SW 1271 (cell line): ENCODE measurements around the gene SMG5.

Experiments
- DNase-seq, 2 experiments: peaks; one replicate each; lab custom pipeline; 2025; lab: John Stamatoyannopoulos, UW

The SMG5 gene

DNA sequence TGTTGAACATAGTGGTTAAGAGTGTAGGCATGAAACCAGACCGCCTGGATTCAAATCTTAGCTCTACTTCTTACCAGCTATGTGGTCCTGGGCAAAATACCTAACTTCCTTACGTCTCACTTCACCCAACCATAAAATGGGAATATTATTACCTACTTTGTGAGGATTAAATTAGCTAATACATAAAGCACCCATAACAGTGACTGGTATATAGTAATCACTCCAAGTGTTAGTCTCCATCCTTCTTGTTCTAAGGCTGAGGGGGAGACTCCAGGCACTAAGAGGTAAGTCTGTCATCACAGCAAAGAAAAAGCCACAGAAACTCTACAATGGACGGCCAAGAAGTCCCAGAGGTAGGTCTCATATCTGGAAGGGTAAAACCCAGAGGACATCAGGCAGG, 2.8 kb downstream of the SMG5 start:
- no peak for DNase-seq

DNA sequence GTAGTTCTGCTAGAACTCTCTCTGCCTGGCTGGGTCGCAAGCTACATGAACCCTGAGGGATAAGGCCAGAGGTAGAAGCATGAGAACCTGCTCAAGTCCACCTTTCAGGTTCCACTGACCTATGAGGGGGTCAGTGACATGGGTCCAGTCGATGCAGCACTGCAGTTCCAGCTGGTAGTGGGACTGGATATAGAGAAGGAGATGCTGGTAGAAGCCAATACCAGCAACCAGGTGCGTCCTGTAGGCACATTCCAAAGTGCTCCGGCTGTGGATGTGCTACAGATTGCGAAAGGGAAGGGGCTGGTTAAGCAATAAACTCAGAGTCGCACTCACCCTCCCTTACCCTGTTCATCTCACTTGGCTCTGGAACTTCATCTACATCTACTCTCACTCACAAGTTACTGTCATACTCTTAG, 5.7 kb downstream of the SMG5 start:
- no peak for DNase-seq

DNA sequence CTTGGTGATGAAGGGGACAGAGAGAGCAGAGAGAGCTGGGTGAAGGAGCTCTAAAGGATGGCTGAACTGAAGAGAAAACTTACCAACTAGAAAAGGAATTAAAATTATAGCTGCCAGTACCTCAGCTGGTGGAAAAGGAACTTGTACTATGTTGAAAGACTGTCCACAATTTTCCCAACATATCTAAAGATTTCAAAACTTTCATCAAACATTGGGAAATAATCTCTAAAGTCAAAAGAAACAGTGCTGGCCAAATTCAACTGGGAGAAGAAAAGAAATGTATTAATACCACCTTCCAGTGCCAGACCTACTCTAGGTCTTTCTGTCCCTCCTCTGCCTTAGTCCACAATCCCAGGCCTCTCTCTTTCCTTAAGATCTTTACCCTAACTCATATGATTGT, 6.1 kb downstream of the SMG5 start:
- no peak for DNase-seq

DNA sequence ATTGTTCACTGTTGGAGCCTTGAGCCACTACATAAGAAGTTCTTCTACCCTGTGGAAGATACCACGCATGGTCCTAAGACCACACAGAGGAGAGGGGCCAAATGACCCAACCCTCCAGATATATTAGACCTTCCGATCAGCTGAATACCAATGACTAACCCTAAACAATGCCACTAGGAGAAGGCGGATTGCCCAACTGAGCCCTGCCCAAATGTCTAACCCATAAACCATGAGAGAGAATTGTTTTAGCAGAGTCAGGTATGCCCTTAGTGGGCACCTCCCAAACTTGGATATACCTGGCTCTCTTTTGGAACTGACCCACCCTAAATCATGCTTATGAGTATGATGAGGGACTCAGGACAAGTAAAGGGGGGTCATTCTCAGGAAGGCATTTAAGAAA, 12.3 kb downstream of the SMG5 start:
- DNase-seq, result no peak

DNA sequence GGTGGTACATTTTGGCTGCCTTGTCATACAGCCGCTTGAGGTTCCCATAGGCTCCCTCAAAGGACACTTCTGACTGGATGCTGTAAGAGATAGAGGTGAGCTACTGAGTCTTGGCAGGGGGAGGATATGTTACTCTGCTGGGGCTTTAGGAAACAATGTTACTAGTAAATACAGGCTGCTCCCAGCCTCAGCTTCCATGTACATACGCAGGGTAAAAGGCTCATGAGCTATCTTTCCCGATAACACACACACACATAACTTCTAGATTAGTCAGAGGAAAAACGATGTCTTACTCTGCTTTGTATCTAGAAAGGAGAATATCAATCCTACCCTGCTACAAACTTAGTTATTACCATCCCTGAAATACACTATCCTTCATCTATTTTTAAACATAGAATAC, 14.3 kb downstream of the SMG5 start:
- DNase-seq, result no peak

DNA sequence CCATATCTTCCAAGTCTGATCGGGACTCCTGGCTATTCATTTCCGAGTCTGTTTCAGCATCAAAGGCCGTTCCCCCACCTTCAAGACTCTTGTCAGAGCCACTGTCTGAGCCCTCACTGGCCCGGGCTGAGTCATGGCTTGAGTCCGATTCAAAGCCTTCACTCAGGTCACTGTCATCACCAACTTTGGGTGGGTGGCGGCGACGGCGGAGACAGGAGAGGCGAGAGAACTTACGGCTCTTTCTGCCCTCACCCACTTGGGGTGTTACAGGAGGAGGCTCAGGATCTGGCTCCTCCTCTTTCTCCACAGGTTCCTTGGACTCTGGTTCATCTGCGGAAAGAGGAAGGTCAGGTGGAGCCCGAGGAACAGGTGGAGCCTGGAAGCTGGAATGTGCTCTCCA, 16.6 kb downstream of the SMG5 start:
- DNase-seq, result no peak

DNA sequence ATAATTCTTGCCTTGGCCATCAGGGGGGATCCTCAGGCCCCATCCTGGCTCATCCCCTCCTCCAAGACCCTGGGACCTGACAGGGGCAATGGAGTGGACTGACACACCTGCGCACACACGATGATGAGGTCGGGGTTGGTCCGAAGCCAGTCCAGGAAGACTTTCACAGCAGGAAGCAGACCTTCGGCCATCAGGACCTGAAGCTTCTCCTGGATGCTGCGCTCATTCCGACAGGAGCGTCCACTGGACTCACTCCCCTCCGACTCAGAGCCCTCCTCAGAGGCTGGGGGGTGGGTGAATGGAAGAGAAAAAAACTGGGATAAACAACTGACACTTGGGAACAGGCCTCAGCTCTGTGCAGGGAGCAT, 19.4 kb downstream of the SMG5 start:
- DNase-seq, result no peak

DNA sequence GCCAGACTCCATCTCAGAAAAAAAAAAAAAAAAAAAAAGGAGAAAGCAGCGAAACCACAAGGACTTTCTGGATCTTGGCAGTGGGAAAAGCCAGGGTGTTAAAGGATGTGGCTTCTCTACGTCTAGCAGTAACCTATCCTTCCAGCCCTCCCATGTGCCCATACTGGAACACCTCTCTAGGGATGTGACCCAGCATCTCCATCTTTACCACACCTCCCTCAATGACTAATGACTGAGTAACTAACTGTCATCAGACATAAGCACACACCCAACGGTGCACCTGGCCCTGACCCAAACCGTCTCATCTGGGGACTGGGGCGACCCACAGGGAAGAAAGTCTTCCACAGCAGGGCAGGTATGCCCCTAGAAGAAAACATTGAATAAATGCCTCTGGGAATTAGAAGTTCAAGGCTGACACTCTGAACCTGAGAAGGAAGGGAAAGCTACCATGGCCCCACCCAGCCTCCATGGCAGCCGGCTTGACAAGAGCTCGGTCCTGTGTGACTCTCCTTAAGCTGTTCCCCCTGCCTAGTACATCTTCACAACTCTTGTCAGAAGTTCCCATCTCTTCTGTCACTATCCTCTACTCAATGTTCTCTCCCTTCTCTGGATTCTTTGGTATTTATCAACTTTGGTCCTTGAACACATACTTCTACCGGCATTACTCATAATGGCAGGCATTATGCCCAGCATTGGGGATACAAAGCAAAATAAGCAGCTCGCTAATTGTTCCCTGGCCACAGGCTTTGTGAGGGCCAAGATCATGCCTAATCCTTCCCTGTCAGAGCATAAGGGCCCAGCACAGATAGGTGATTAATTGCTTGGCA, 20.0 kb downstream of the SMG5 start:
- peak in 1 of 2 experiments; percentile 8 for DNase-seq

DNA sequence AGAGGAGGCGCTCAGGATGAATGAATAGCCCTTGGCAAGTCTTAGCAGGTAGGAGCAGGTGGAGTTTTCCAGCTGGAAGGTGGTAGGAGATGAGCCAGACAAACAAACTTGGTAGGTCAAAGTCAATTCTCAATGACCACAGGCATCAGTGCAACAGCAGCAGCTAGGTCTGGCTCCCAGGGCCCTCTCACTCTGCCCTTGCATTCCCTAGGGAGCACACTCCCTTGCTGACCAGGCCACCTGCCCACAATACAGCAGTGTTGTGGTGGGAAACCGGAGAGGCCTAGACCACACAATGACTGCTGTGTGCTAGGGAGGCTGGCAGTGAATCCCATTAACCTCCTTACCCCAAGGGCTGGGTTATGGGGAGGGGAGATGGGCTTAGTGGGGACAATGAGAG, 21.7 kb downstream of the SMG5 start:
- no peak for DNase-seq

DNA sequence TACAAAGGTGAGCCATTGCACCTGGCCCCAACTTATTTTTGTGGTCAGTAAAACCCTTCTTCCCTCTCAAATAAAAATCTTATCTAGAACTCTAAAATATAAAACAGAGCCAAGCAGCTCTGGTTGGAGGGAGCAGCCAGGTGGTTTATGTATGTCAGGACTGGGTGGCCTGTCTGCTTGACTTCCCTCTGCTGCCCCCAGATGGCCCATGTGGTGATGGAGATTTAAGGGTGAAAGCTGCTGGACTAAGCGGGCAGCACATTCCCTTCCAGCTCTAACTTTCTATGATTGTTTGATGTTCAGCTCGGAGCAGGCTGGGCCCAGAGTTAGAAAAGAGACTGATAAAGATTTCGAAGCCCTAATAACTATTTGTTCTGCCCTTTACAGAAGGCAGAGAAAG, 22.8 kb downstream of the SMG5 start:
- no peak for DNase-seq

DNA sequence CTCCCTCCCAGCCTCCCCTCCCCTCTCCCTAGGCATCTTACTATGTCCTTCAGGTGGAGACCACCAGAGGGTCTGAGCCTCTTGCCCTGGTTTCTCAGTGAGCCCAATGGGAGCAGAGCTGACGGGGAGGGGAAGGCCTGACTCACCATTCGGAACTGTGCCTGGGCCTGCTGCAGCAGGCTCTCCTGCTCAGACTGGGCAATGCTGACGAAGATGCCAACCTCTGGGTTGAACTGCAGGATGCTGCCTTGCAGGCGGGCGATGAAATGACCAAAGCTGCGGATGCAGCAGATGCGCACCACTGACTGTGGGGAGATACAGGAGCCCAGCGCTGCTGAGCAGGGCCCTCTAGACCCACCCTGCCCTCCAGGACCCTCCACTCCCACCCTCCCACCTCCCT, 23.8 kb downstream of the SMG5 start:
- no peak for DNase-seq

DNA sequence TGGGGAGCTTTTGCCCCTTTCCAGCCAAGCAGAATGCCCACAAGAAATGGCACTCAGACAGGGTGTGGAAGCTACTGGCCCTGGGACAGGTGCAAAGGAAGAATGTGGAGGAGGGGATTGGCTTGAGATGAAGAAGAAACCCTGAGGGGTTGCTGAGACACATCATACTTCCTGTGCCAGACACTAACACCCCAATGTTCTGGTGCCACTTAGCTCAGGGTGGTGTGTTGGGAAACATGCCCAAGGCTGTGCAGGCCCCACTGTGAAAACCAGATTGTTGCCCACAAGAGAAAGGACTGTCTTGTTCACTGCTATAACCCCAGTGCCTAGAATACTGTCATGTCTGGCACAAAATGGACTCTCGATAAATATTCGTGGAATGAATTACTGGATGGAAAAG, 24.9 kb downstream of the SMG5 start:
- DNase-seq, result no peak

DNA sequence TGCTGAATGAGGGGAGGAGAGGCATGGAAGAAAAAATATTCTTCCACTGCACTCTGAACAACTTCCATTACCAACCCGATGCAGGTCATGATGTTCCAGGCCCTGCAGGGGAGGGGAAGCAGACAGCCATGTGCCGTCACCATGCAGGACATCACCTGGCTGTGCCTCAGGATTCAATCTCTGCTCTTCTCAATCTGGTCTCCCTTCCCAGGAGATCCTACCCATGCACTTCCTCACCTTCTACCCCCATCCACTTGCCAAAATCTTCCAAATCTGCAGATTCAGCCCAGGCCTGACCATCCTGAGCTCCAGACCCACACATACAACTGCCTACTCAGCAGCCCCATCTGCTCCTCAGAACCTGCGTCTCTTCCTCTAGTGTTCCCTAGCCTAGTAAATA, 29.0 kb downstream of the SMG5 start:
- DNase-seq, result no peak

DNA sequence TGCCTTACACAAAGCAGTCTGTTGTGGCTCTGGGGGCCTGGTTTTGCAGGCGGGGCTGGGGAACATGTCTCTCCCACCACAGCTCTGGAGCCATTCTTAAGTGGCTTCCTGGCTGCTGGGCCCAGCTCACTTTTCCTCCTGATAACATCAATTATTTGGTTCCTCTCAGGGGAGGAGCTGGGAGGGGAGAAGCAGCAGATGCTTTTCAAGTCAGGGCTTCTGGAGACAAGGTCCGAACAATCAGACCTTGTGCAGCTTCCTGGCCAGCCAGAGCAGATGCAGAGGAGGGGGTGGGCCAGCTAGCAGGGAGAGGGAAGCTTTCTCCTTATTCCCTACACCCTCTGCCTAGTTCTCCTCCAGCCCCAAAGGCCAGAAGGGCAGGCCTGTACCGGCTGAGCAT, 31.1 kb downstream of the SMG5 start:
- DNase-seq, result no peak

DNA sequence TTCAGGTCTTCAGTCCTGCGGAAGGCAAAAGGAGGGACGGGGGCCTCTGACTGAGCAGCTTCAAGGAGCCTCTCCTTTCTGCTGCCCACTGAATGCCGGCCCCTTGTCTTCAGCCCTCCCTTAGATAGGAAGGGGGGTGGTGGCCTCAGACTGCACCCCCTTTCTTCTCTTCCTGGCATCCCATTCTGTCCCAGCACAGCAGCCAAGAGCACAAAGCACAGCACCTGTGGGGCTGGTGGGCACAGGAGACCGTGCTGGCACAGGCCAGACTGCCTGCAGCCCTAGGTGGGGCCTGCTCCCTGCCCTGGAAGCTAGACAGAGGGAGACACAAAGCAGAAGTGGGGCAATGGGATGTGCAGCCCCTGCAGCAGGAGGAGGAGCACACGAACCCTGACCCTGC, 33.0 kb downstream of the SMG5 start:
- DNase-seq, result no peak

DNA sequence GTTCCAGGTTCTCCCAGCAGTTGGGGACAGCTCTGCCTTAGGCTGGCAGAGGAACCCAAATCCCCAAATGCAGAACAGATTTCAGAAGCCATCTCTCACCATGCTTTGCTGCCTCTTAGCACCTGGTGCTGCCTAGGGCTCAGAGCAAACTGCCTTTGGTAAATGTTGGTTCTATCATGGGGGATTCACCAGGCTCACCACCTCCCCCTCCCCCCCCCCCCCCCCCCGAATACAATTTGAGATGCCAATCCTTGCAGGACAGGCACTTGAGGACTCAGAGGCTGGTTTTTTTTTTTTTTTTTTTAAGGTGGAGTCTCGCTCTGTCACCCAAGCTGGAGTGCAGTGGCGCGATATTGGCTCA, 34.3 kb downstream of the SMG5 start:
- no peak for DNase-seq

DNA sequence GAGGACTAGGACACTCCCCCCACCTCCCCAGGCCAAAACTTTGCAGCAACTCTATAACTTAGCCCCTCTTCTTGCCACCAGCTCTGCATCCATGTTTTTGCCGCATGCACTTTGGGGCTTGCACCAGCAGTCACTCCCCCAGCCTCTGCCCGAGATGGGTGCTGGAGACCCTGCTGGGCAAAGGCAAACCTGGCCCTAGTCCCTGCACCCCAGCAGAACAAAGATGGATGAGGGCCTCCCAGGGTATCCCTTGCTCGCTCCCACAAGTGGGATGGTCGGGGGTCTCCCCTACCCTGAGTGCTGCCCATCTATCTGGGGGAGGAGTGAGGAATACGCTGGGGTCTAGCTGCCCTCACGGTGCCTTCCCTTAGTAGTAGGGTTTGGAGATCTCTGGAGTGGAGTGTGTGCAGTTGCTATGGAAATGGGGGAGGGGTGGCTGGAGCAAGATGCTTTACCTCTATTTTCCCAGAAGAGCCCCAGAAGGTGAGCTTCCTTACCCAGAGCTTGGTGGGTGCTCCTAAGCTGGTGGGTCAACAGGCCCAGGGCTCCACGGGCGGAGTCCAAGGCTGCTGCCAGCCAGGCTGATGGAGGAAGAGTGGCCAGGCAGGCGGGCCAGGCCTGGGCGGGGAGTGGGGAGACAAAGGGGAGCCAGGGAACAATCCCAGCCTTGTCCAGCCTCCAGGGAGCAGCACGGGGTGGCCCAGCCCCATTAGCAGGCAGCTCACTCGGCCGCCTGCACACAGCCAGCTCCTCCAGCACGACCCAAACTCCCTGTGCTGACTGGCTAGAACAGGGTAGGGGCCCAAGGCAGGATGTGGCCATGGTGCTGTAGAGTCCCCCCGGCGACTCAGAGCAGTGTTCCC, 34.9 kb downstream of the SMG5 start, which contains the start of gene PAQR6:
Gene PAQR6 (minus strand): TSS at position 597 of the 863 bp plus-strand sequence. CDS start 1,325 bp downstream, outside the sequence.
- DNase-seq, result no peak

DNA sequence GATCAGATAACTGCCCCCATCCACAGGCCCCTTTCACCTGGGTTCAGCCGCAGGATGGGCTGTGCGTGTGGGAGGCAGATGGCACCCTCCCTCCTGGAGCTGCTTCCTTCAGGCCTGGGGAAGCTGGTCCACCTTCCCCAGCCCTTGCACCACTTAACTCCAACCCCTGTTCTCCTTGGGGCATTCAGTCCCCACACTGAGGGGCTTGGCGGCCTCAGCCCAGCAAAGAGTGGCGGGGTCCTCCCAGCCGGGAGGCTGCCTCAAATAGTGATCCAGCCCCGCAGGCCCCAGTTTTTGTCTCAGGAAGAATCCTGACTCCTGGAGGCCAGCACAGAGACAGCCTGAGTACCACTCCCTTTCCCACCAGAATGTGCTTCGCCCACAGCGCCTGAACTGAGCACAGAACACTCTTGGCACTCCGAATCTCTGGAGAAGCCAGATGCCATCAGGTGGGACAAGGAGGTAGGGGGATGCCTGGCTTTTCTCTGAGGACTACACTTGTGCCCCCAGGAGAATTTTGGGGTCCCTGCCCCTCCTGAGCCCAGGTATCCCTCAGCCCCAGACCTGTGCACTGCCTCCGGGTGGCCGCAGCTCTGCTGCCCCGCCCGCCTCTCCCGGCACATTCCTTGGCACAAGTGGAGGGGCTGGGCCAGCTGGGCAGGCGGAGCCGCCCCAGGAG, 35.7 kb downstream of the SMG5 start:
- no peak for DNase-seq

DNA sequence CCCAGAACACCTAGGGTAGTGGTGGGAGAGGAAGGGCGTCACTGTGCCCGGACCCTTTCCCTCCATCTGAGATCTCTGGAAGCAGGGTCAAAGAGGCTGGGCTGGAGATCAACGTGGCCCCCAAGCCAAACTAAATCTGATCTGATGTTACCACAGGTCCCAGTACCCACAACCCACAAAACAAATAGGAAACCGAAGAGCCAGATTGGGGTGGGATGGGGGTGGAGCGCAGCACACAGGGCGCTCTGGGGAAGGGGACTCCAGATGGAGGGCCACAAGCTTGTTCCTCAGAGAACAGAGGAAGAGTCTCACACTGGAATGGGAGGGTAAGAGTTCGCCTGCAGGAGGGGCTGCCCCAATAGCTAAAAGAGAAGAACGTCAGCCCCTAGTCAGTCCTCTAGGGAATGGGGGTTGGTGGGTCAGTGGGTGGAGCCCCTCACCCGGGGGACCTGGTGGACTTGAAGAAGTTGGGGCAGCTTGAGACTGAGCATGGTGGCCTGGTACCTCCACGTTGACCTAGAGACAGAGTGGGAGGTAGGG, 36.3 kb downstream of the SMG5 start:
- DNase-seq, result no peak

DNA sequence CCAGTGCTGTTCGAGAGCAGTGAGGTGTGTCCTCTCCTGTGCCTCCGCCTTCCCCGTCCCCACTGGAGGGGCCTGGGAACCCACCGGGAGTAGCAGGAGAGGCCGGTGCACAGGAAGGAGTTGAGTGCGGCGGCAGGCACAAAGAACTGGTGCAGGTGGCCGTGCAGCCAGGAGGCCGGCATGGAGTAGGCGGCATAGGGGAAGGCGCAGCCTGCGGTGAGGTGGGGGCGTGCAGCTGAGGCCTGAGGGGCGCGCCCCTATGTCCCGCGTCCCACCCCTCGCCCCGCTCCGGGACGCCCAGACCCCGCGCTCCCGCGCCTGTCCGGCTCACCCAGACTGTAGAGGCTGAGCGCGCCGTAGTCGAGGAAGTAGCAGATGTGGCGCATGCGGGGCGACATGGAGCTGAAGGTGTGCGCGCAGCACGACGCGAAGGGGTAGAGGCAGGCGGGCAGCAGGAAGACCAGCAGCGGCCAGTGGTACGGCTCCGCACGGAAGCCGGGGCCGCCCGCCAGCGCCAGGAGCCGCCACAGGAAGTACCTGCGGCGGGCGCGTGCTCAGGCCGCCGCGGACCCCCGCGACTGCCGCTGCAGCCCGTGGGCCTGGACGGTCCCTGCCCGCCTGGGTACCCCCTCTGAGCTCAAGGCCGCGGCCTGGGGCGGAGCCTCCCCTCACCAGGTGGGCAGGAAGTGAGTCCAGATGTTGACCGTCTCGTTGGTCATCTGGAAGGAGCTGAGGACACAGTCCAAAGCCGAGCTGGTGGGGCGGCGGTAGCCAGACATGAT, 37.0 kb downstream of the SMG5 start:
- no peak for DNase-seq

DNA sequence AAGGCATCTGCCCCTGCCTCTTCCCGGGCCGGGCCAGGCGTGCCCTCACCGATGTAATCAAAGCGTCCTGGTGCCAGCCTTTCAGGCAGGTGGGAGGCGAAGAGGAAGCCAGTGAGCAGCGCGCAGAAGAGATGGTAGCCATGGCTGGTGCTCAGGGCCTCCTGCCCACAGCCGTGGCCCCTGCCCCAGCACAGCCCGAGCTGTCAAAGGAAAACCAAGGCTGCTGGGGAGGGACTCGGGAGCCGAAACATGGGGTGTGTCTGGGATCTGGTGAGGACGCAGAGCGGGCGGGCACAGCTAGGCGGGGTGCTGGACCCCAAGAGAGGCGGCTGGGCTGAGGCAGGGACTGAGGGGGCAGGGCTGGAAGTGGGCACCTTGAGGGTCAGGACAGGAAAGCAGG, 37.9 kb downstream of the SMG5 start:
- no peak for DNase-seq

DNA sequence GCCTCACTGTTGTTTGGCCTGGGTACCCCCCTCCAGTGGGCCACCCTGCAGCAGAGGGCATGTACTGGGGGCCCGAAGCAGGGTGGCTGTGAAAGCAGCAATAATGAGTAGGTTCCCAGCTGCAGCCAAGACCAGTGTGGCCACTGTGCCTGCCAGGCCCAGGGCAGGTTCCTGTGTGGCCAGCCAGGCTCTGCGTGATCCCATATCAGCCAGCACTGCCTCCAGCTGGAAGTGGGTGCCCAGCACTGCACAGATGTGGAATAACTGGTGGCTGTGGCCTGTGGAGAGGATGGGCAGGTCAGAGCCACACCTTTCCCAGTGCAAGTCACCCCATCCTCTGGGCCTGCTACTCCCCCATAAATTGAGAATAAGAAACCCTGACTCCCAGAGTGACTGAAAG, 38.5 kb downstream of the SMG5 start:
- DNase-seq, result no peak
